Panc1 (cell line): ENCODE measurements around the gene IL21R. TPM values are rescaled to one million over a fixed set of nuclear protein-coding genes. Genes with fewer than 3 reads are reported as not detected.

Experiments used
- ATAC-seq: fragments of 200-7000 bp; cut with Tn5 transposase; 2 replicates; pipeline ENCODE4 v1.9.1; 2020; ENCODE audit warnings: mild to moderate bottlenecking, moderate library complexity
- BruUV-seq: library from RNA; stranded (reverse); fragments of 400-500 nt; replicated peaks from 2 replicates; lab custom pipeline; 2021; lab: Mats Ljungman, UMichigan
- CTCF ChIA-PET: fragments of 300-600 bp; sonication (Branson Sonifier 250); formaldehyde crosslinking; loops from one replicate; lab custom pipeline; 2022; ENCODE audit warnings: antibody characterized with exemption; lab: Charles Lee
- POLR2A ChIA-PET: fragments of 300-600 bp; sonication (Branson Sonifier 250); formaldehyde crosslinking; loops from one replicate; lab custom pipeline; 2022; ENCODE audit warnings: antibody characterized with exemption; lab: Charles Lee
- DNase-seq: peaks from one replicate; pipeline ENCODE4 v3.0.0-alpha.2; 2010; ENCODE audit warnings: low read depth, low spot score
- H3K27ac ChIP-seq: 2 replicates; pipeline ENCODE4 v1.5.1; 2011; ENCODE audit warnings: mild to moderate bottlenecking, low read length, inconsistent platforms
- H3K27me3 ChIP-seq: fragments of 200-500 bp; sonication (Bioruptor generic); 2 replicates; pipeline ENCODE4 v1.6.0; 2014; ENCODE audit warnings: low read length, inconsistent platforms; ENCODE audit not compliant: control insufficient read depth, insufficient read depth
- H3K36me3 ChIP-seq: fragments of 200-500 bp; sonication (Bioruptor generic); 2 replicates; pipeline ENCODE4 v1.5.1; 2014; ENCODE audit warnings: inconsistent platforms, mild to moderate bottlenecking, low read length, moderate library complexity; ENCODE audit not compliant: control insufficient read depth, insufficient read depth
- H3K4me1 ChIP-seq: 2 replicates; pipeline ENCODE4 v1.5.1; 2011; ENCODE audit warnings: inconsistent platforms, mild to moderate bottlenecking, low read length, moderate library complexity; ENCODE audit not compliant: control insufficient read depth, insufficient read depth
- H3K4me3 ChIP-seq, 2 experiments: 2 replicates each; pipeline ENCODE4 v1.5.1; 2011 to 2012; ENCODE audit warnings: low read depth in 2 of 2, low read length in 2 of 2, mild to moderate bottlenecking in 2 of 2, inconsistent platforms in 1 of 2, moderate library complexity in 1 of 2
- H3K9me3 ChIP-seq: fragments of 200-500 bp; sonication (Bioruptor generic); 2 replicates; pipeline ENCODE4 v1.5.1; 2014; ENCODE audit warnings: low read depth, mild to moderate bottlenecking, inconsistent platforms, low read length, moderate library complexity; ENCODE audit not compliant: control insufficient read depth, insufficient read depth
- POLR2AphosphoS5 ChIP-seq: IDR thresholded peaks from 2 replicates; pipeline ENCODE4 v1.6.1; 2012; ENCODE audit warnings: mild to moderate bottlenecking, low read depth, low read length, moderate library complexity
- SIN3A ChIP-seq: IDR thresholded peaks from 2 replicates; pipeline ENCODE4 v1.6.1; 2012; ENCODE audit warnings: low read depth, mild to moderate bottlenecking, low read length, moderate library complexity, borderline replicate concordance; ENCODE audit not compliant: insufficient read depth
- TCF7L2 ChIP-seq: IDR thresholded peaks from 2 replicates; pipeline ENCODE4 v1.6.1; 2011; ENCODE audit warnings: mild to moderate bottlenecking, low read depth, low read length, inconsistent platforms
- in situ Hi-C: cut with HindIII; loops from 2 replicates; pipeline ENCODE4 v1.10.0; 2016; ENCODE audit warnings: low sequenced_read_pairs, low pct_unique_long_range_greater_than_20kb
- intact Hi-C: fragments of 100-400 bp; cut with micrococcal nuclease; formaldehyde crosslinking; loops from one replicate; pipeline ENCODE4 v1.10.0; 2022; ENCODE audit not compliant: unreplicated experiment
- total RNA-seq: library from RNA; stranded (reverse); gene quantifications from one replicate; pipeline ENCODE4 v1.2.1, GENCODE V29; 2021; ENCODE audit not compliant: unreplicated experiment
- TF ChIP-seq, protein P1 (sequence below), 2 experiments: IDR thresholded peaks; 2 replicates each; pipeline ENCODE4 v1.6.1; 2011 to 2012; ENCODE audit warnings: low read depth in 2 of 2, control low read depth in 1 of 2, low read length in 1 of 2, mild to moderate bottlenecking in 1 of 2, moderate library complexity in 1 of 2; ENCODE audit not compliant: insufficient read depth in 1 of 2
- TF ChIP-seq, protein P2 (sequence below): fragments of 450-650 bp; IDR thresholded peaks from 2 replicates; pipeline ENCODE4 v1.5.1; 2017; ENCODE audit warnings: mild to moderate bottlenecking

IL21R gene
- total RNA-seq, 1 experiment from 2014 or later, result 0.10 TPM

DNA sequence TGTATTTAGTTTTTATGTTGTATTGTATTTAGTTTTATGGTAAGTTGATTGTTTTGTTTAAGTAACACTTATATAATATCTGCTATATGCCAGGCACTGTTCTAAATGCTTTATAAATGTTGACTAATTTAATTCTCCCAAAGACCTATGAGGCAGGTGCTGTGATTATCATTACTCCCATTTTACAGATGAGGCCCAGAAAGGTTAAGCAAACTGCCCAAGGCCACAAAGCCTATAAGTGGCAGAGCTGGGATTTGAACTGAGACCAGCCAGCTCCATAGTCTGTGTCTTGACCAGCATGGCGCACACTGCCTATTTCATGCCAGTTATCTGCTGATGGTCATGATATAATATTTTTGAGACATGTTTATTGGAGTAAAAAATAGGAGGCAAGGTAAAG is 24.0 kb downstream of the IL21R start:
- Histone ChIP-seq H3K36me3 (no peaks in the 10 kb centered on the region), H3K27me3 (no peaks in the 10 kb centered on the region; the same call in 1 of the 2 replicates), H3K9me3 (peaks cover 25% of the 10 kb centered on the region), H3K4me3 (no peak overlapping the region), H3K27ac (no peak overlapping the region), H3K4me1 (no peaks in the 10 kb centered on the region)
- TF ChIP-seq POLR2AphosphoS5 (no peak), SIN3A (no peak), TCF7L2 (no peak)
- TF ChIP-seq, protein P1, sequence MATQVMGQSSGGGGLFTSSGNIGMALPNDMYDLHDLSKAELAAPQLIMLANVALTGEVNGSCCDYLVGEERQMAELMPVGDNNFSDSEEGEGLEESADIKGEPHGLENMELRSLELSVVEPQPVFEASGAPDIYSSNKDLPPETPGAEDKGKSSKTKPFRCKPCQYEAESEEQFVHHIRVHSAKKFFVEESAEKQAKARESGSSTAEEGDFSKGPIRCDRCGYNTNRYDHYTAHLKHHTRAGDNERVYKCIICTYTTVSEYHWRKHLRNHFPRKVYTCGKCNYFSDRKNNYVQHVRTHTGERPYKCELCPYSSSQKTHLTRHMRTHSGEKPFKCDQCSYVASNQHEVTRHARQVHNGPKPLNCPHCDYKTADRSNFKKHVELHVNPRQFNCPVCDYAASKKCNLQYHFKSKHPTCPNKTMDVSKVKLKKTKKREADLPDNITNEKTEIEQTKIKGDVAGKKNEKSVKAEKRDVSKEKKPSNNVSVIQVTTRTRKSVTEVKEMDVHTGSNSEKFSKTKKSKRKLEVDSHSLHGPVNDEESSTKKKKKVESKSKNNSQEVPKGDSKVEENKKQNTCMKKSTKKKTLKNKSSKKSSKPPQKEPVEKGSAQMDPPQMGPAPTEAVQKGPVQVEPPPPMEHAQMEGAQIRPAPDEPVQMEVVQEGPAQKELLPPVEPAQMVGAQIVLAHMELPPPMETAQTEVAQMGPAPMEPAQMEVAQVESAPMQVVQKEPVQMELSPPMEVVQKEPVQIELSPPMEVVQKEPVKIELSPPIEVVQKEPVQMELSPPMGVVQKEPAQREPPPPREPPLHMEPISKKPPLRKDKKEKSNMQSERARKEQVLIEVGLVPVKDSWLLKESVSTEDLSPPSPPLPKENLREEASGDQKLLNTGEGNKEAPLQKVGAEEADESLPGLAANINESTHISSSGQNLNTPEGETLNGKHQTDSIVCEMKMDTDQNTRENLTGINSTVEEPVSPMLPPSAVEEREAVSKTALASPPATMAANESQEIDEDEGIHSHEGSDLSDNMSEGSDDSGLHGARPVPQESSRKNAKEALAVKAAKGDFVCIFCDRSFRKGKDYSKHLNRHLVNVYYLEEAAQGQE (IDR thresholded peaks at IDR 0.05; ENCODE audit: insufficient read depth in 1 of 2, low read depth in 2 of 2, low read length in 1 of 2), result no peak
- TF ChIP-seq, protein P2, sequence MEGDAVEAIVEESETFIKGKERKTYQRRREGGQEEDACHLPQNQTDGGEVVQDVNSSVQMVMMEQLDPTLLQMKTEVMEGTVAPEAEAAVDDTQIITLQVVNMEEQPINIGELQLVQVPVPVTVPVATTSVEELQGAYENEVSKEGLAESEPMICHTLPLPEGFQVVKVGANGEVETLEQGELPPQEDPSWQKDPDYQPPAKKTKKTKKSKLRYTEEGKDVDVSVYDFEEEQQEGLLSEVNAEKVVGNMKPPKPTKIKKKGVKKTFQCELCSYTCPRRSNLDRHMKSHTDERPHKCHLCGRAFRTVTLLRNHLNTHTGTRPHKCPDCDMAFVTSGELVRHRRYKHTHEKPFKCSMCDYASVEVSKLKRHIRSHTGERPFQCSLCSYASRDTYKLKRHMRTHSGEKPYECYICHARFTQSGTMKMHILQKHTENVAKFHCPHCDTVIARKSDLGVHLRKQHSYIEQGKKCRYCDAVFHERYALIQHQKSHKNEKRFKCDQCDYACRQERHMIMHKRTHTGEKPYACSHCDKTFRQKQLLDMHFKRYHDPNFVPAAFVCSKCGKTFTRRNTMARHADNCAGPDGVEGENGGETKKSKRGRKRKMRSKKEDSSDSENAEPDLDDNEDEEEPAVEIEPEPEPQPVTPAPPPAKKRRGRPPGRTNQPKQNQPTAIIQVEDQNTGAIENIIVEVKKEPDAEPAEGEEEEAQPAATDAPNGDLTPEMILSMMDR, result no peak
- CTCF ChIA-PET, result no interaction called here
- POLR2A ChIA-PET, result no interaction called here
- no TSS peak for BruUV-seq
- in situ Hi-C loops (no loop called here), intact Hi-C loops (no loop called here)
- DNase-seq (no peak), ATAC-seq (no peak)

- Histone ChIP-seq H3K36me3 (no peaks in the 10 kb centered on the region), H3K4me3 (no peak overlapping the region), H3K4me1 (no peaks in the 10 kb centered on the region), H3K27ac (no peak overlapping the region), H3K27me3 (no peaks in the 10 kb centered on the region; the same call in 1 of the 2 replicates), H3K9me3 (peaks cover 19% of the 10 kb centered on the region)
- in situ Hi-C loops (no loop called here), intact Hi-C loops (no loop called here)
- no TSS peak for BruUV-seq
- peak; percentile 61 for DNase-seq
- ChIA-PET POLR2A (no interaction called here), CTCF (no interaction called here)
- TF ChIP-seq, protein P1 (IDR thresholded peaks at IDR 0.05; ENCODE audit: insufficient read depth in 1 of 2, low read depth in 2 of 2, low read length in 1 of 2), result no peak
- TF ChIP-seq SIN3A (no peak), TCF7L2 (no peak), POLR2AphosphoS5 (no peak)
- TF ChIP-seq, protein P2, result no peak
- peak; percentile 94 for ATAC-seq
These were observed 24.7 kb downstream of the IL21R start for GRCh38 chr16:27426423-27427408.
